GM21515 (cell line): ENCODE results near the gene NTNG2.

Experiments
- ATAC-seq: cut with Tn5 transposase; IDR thresholded peaks from one replicate; pipeline ENCODE4 v1.9.1; 2021; ENCODE audit not compliant: unreplicated experiment

The NTNG2 gene

DNA sequence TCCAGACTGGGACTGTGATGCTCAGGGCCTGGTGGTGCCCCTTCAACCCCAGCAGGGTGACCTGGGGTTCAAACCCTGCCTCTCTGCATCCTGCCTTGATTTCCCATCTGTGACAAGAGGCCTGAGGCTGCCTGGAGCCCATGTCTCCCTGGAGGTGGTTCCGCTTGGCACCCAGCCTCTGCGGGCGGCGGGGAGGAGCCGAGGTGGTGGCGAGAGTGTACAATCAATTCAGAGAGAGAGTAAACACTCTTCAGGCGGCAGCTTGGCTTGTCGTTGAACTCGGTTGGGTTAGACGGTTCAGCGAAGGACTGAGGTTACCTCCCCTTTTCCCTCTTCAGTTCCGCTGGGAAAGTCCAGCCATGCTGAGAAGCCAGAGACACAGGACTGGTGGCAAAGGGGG is 39.3 kb downstream of the NTNG2 start:
- no peak for ATAC-seq

DNA sequence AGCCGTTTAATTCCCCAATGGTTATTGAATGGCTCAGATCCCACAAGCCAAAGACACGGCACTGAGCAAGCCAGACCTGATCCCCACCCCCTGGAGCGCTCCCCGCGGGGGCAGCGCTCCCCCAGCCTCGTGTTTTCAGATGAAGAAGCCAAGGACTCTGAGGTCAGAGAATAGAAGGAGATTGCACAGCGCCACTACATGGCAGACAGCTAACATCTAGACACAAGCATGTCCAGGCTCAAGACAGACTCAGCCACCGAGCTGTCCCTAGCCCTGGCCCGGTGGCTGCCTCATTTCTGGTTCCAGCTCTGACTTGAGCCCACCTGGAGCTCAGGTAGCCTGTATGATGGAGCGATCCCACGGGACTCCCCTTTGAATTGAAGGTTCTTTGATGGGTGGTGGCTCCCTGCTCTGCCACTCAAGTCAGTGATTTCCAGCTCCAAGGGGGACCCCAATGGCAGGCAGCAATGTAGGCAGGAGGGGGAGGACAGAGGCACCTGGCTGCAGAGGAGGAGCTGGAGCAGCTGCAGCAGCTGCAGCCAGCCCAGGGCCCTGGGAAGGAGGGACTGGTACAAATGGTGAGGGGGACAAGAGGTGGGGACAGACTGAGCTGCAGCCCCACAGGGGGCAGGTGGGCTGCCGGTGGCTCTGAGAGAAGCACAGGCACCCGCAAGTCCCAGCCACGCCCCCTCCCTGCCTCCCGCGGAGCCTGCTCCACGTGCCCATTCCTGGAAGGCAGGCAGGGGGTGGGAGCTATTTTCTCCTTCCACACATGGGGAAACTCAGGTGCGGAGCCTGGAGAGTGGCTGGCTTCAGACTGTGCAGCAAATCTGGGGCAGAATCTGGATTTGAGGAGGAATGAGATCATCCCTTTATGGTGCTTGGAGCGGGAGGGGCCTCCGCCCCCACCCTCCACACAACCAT is 40.2 kb downstream of the NTNG2 start:
- ATAC-seq = no peak

DNA sequence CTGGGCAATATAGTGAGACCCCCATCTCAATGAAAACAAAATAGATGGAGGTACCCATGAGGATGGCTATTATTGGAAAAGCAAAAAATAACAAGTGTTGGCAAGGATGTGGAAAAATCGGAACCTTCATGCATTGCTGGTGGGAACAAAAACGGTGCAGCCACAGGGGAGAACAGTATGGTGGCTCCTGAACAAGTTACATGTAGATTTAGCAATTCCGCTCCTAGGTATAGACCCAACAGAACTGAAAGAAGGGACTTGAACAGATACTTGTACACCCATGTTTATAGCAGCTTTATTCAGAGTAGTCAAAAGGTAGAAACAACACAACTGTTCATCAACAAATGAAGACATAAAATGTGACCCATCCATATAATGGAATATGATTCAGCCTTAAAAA is 43.0 kb downstream of the NTNG2 start:
- no peak for ATAC-seq

DNA sequence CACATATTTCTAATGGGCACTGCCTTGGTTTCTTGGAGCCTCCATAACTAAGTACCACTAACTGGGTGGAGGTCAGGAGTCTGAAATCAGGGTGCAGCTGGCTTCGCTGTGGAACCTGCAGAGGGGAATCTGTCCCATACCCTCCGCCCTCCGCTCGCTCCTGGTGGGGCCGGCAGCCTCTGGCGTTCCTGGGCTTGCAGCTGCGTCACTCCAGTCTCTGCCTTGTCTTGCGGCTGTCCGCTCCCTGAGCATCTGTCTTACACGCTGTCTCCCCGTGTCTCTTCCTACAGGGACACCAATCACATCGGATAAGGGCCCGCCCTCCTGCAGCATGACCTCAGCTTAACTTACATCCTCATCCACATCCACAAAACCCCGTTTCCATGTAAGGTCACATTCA is 45.4 kb downstream of the NTNG2 start:
- ATAC-seq = no peak

DNA sequence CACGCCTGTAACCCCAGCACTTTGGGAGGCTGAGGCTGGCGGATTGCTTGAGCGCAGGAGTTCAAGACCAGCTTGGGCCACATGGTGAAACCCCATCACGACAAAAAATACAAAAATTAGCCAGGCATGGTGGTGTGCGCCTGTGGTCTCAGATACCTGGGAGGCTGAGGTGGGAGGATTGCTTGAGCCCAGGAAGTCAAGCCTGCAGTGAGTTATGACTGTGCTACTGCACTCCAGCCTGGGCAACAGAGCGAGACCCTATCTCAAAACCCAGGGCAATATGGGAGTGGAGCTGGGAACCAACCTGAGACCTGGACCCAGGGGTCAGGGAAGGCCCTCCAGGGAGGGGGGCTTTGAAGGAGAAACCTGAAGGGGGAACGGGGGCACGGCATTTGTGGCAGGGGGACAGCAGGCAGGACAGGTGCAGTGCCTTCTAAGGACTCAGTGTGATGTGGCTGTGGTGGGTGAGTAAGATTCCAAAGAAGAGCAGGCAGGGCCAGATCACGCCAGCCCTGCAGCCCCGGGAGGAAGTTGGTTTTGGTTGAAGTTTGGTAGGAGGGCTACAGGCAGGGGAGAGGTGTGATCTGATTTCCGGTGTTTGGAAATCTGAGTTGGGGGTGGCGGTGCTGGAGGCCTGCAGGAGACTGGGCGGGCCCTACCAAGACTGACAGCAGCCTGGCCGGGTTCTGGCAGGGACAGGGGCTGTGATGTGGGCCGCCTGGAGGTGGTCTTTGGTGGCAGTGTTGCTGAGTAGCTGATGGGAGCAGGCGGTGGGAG is 46.2 kb downstream of the NTNG2 start:
- no peak for ATAC-seq

DNA sequence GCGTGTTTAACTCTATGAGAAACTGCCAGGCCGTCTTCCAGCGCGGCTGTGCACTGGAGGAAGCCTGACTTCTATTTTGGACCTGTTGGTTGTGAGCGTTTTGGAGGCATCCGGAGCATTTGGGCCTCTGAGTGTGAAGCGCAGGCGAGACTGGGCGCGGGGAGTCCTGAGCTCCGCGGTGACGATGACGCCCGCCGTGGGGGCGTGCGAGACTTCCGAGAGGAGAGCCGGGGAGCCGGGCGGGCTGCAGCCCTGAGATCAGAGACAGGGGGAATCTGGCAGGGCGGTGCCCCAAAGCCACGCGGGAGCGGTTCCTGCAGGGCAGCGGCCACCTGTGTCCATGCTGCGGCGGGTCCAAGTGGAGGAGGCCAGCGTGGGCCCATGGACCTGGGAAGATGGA is 47.4 kb downstream of the NTNG2 start:
- no peak for ATAC-seq

DNA sequence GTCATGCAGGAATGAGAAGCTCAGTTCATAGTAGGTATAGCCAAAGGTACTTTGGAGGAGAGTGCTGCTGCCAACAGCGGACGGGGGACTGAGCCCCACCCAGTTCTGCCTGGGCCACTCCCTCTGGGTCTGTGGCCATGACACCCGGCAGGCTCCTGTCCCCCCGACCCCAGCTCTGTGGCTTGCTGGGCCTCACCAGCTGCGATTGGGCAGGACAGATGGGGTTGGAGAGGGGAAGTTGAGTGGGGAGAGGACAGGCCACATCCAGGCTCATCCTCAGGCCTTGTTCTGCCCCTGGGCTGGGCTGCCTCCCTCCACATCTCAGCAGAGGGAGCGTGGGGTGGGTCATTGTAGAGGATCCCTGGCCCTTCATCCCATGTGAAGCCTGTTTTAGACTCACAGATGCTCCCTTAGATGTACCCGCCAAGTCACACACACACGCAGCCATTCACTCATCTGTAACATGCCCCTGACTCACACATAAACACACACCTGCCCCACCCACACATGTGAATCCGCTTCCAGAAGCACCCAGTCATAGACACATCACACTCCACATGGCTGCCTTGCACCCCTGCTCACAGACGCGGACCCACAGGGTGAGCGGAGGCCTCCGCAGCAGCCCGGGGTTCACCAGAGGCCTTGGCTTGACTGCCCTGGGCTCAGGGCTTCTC is 48.8 kb downstream of the NTNG2 start:
- ATAC-seq = no peak

DNA sequence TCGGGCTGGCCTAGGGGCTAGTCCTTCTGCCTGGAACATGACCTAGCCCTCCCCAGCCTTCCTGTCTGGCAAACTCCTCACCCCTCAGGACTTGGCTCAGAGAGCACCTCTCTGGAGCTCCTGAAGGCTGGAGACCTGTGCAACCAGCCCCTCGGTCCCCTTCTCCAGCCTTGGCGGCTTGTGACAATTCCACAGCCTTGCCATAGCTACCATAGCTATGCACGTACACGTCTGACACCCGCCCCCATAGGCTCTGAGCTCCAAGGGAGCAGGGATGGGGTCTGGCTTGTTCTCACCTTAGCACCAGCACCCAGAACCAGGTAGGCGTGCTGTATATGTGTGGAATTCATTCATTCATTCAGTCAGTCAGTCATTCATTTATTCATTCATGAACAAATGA is 49.7 kb downstream of the NTNG2 start:
- no peak for ATAC-seq

DNA sequence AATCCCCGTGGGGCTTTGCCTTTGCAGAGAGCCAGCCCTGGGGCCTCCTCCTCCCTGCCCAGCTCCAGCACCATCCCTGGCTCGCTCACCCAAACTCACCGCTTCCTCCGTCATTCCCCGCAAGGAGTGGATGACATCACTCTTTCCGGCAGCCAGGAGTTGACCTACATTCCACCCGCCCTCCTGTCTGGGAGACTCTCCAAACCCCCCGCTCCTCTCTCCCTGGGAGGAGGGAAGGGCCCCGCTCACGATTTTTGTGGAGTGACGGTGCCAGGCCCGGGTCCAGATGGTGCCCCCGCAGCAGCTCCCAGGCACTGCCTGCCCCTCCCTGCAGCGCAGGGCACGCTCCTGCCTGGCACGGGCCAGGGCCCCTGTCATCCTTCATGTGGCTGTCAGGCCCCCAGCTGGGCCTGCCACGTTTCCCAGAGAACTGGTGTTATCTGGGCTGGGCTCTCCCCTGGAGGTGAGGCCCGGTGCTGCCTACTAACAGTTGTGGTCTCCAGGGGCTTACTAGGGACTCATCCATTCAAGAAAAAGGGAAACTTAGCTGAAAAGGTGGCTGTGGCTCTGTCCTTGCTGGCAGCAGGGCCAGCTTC is 52.3 kb downstream of the NTNG2 start:
- no peak for ATAC-seq

DNA sequence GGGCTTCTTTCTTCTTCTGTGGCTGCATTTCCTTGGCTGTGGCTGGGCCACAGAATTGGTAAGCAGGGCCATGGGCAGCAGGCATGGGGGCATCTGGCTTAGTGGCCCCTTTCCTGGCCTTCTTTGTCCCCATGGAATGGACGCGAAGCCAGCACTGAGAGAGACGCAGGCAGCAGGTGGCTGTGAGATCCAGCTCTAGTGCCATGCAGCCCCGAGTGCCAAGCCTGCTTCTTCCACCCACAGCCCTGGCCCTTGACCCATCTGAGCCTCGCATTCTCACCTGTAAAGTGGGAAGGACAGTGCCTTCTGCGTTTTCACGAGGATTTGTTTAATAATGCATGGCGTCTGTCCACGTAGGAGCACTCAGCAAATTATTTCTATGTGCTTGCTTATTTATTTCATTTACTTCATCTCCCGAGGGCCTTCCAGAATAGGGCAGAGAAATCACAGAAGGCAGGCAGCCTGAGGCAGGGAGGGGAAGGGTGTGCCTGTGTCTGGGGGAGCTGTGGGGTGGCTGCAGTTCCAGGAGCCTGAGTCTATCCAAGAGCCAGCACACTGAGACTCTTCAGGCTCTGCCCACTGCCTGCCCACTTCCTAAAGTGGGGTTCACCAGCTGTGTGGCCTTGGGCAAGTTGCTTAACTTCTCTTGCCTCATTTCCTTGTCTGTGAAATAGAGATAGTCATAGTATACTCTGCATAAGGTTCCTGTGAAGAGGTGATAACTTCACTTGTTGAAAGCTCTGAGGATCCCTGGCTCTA is 55.2 kb downstream of the NTNG2 start:
- no peak for ATAC-seq

DNA sequence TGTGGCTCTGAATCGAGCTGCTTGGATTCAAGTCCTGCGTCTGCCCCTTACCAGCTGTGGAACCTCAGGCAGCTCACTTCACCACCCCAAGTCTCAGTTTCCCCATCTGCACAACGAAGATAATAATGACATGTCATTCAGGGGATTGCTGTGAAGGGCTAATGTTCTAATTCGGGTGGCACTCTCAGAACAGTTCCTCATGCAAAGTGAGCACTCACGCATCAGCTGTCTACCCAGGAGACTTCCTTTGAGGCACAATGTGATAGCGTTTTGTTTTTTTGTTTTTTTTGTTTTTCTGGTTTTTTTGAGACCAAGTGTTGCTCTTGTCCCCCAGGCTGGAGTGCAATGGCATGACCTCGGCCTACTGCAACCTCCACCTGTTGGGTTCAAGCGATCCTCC is 56.4 kb downstream of the NTNG2 start:
- ATAC-seq = no peak

DNA sequence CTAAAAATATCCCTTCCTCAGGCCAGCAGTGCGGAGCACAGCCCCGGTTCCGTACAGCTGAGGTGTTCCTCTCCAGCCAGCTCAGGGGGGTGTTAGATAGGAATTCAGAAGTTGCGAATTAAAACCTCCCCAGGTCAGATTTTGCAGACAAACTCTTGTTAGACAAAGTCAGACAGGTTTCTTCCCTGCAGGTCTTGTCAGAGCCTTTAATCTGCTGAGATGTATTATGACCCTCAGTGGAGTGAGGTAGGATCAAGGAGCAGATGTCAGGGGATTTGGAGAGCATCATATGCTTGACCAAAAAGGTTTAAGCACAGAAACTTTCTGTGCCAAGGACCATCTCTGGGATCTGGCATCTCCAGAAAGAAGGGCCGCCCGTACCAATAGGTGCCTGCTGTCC is 60.1 kb downstream of the NTNG2 start:
- no peak for ATAC-seq

DNA sequence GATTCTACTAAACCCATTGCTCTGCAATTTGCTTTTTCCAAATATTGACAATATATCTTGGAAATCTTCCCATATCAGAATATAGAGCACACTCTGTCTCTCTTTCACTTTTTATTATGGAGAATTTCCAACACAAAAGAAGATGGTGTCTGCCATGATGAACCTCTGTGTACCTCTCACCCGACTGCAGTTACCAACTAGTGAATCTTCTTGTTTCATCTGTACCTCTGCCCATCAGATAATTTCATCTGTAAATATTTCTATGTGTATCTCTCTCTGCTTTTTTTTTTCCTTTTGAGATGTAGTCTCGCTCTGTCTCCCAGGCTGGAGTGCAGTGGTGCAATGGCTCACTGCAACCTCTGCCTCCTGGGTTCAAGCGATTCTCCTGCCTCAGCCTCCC is 62.8 kb downstream of the NTNG2 start:
- ATAC-seq = no peak

DNA sequence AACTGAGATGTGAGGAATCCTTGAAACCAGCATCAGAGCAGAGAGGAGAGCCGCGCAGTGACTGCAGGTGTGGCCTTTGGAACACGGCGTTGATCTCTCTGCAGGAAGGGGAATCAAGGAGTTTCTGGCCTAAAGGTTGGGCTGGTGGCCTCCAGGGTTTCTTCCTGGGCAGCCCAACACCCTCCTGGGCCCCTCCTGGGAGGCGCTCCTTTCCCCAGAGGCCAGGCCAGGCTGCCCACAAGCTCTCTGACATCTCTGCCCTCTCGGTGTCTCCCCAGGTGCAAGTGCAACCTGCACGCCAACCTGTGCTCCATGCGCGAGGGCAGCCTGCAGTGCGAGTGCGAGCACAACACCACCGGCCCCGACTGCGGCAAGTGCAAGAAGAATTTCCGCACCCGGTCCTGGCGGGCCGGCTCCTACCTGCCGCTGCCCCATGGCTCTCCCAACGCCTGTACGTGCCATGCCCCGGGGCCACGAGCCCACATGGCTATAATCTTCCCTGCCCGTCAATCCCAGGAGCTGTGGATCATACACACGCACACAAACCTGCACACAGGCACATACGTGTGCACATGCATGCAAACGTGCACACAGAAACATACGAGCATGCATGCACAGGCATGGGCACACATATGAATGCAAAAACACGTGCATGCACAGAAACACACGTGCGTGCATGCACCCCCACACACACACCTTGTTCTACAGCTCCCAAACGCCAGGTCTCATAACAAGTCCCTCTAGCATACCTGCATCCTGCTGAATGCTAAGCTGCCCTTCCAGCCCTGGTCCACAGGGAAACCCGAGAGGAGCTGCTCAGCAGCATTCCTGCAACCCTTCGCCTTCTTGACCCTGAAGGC is 64.9 kb downstream of the NTNG2 start:
- ATAC-seq = no peak

DNA sequence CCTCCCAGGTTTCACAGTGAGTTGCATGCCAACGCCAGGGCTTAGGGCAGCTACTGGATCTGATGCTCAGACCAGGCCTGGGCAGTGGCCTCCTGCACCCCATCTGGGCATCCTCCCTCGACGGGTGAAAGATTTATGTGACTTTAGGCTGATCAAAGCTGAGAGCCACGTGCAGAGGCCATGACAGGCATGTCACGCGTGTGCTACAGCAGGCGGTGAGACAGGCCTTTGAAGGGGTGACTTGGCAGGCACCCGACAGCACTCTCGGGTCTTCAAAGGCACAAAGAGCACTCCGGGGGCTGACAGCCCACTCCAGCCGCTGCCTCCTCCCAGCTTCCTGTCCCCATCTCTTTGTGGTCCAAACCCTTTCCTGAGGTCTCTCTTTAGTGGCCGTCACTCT is 66.2 kb downstream of the NTNG2 start:
- no peak for ATAC-seq

DNA sequence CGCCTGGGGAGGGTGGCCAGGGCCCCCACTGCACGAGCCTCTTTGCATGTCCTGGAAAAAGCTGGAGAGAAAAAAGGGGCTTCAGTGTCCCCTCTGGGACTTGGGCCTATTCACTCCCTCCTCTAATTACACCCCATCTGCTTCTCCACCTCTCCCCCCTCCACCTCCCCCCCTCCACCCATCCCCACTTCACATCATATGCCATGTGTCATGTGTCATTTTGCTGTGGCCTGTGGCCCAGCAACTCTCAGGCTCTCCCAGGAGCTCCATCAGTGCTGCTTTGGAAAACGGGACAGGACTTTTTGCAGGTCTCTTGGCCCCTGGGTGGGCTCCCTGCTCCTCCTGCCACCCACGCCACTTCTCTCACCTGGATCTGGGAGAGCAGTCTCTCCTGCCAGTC is 68.7 kb downstream of the NTNG2 start:
- no peak for ATAC-seq

DNA sequence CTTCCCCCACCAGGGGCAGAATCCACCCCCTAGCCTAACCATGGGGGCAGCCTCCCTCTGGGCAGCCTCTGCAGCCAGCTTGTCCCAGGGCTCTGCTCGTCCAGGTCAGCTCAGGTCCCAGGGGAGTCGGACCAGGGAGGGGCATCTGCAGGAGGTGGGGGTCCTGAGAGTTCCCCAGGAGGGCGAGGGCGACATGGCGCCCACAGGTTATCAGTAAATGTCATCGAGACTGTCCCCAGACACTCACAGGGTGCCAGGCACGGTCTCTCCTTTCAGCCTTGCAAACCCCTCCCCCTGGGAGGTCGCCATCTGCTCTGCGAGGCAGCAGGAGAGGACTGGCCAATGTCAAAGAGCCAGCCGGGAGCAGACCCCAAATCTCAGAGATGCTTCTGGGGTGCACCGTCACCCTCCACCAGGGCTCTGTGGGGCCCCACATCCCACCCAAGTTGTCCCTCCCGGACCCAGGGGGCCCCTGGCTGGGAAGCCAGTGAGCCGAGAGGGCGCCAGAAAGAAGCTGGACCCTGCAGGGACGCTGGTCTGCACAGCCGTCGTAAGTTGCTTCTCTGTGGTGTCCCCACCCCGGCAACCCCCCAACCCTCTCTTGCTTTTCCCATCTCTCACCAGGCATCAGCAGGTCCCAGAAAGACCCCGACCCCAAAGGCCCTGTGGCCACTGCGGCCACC is 69.3 kb downstream of the NTNG2 start:
- ATAC-seq = no peak

DNA sequence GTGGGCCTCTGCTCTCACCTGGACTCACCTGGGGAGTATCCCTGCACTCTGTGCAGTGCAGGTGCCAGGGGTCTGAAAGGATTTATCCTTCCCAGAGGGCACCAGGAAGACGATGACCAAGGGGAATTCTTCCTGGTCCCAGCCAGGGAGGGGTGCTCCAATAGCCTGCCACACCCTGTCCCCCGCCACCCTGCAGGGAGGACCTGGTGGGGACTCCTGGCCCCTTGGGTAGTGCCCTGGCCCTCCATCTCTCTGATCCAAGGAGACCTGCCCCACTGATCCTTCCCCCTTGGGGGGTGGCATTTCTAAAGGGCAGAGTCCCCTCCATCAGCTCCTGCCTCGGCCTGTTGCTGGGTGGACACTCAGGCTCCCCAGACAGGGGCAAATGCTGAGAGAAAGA is 70.7 kb downstream of the NTNG2 start:
- ATAC-seq = no peak

DNA sequence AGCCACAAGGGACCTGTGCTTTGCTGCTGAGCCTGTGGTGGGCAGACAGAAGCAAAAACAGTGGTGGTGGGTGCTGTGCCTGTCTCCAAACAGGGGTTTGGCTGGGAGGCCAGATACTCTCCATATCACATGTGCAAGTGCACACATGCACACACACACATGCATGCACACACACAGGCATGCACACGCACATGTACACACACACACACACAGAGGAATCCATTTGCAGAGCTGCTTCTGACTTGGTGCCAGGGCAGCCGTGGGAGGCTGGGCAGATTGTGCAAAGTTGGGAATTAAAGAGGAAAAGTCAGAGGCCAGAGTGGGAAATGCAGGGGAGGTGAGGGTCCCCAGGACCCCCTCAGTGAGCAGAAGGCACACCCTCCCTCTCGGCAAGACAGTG is 71.3 kb downstream of the NTNG2 start:
- ATAC-seq = no peak
